Erythroblast (primary cell): ENCODE measurements around the gene NT5C3A.

Experiments
- GATA1 ChIP-seq: IDR thresholded peaks from 2 replicates; pipeline ENCODE4 v1.6.1; 2011; ENCODE audit warnings: low read depth, mild to moderate bottlenecking, control low read depth, low read length, moderate library complexity
- POLR2A ChIP-seq: IDR thresholded peaks from 2 replicates; pipeline ENCODE4 v1.6.1; 2011; ENCODE audit warnings: mild to moderate bottlenecking, low read length

DNA sequence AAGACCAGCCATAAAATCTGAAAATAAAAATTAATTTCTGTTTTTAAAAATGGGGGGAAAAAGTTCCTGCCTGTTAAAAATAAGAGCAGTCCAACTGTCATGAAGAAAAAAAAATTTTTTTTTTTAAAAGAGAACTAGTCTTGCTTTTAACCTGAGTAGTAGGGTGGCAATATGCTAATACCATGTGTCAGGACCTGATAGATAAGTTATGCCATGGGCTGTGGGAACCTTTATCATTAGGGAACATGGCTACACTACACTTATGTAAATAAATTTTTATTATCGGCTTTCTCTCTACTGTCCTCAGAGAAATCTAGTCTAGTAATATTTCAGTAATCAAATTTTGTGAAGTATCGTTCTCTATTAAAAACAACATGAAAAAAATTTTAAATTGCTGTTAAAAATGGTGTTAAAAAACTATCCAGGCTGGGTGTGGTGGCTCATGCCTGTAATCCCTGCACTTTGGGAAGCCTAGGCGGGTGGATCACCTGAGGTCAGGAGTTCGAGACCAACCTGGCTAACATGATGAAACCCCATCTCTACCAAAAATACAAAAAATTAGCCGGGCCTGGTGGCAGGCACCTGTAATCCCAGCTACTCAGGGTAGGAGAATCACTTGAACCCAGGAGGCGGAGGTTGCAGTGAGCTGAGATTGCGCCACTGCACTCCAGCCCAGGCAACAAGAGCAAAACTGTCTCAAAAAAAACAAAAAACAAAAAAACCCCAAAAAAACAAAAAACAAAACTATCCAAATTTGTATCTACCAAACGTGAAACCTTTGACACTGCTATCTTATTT, 20.7 kb downstream of the NT5C3A start:
- TF ChIP-seq POLR2A (no peak), GATA1 (no peak)
